NCI-H2171 (cell line): ENCODE results near the gene SPDYE16.
"Not testable (repeated sequence)": the region's sequence is repeated elsewhere in the genome, so short reads cannot be mapped to it uniquely, and the experiment has no call there.

ENCODE experiments used
- DNase-seq: peaks from one replicate; lab custom pipeline; 2025; lab: John Stamatoyannopoulos, UW

Gene SPDYE16

DNA sequence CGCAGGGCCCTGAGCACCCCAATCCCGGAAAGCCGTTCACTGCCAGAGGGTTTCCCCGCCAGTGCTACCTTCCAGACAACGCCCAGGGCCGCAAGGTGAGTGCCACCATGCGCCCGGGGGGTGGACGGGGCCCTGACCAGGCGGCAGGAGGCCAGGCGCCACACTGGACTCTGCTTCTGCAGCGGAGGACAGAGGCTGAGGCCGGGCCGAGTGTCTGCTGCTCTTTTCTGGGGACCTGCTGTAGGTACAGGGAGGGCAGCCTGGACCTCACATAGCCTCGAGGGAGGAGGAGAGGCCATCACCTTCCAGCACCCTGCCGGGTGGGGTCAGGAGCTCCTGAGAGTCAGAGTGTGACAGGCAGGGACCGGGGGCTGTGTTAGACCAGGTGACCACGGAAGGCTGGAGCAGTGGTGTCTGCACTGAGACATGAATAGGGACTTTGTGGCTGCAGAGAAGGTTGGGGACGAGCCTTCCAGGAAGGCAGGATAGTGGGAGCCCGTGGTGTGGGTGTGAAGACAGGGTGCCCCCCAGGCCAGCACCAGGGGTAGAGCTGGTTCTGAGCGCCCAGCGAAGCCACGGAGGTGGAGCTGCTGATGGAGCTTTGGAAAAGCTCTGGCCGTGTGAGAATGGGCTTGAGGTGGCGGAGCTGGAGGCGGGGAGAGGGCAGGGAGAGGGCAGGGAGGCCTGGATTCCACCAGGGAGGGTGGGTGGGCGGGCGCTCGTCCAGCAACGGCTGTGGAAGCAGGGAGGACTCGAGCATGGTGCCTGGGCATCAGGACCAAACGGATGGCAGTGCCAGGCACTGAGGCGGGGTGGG is 38.5 kb downstream of the SPDYE16 start:
- not testable (repeated sequence) for DNase-seq

DNA sequence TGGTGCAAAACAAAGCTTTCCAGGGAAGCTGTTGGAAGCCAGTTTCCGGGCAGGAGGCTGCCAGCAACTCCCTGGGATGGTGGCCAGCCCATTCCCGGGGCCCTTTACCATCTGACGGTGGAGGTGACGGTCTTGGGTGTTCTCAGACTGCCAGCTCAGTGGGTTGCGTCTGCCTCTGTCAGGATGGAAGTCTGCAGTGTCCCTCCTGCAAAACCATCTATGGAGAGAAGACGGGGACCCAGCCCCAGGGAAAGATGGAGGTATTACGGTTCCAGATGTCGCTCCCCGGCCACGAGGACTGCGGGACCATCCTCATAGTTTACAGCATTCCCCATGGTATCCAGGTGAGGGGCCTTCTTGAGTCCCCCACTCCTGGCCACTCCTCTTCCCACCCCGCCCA is 39.9 kb downstream of the SPDYE16 start:
- DNase-seq = not testable (repeated sequence)

DNA sequence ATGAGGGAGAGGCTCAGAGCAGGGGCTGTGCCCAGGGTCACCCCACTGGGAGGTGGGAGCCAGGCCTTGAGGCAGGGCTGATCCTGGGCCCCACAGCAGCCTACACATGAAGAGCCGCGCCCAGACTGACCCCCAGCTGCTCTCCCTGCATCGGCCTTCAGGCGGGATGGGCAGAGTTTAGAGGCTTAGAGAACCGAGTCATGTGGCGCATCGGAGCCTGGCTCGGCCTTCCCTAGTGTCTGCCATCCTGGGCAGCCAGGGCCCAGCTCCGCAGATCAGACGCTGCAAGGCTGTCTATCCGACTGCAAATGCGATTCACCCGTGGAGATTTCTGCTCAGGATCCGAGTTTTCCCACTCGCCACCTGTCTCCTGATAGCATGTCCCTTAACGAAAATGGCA is 40.3 kb downstream of the SPDYE16 start:
- DNase-seq = not testable (repeated sequence)

DNA sequence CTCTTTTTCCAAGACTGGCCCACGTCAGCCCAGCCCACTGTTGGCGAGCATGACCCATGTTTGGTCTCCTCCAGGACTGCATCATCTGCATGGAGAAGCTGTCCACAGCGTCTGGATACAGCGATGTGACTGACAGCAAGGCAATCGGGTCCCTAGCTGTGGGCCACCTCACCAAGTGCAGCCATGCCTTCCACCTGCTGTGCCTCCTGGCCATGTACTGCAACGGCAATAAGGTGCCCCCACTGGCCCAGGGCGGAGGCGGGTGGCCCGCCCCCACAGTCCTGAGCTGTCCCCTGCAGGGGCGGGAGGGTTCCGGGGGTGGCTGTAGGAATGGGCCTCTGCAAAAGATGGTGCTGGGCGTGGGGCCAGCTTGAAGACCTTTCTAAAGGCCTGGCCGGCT is 40.9 kb downstream of the SPDYE16 start:
- not testable (repeated sequence) for DNase-seq

DNA sequence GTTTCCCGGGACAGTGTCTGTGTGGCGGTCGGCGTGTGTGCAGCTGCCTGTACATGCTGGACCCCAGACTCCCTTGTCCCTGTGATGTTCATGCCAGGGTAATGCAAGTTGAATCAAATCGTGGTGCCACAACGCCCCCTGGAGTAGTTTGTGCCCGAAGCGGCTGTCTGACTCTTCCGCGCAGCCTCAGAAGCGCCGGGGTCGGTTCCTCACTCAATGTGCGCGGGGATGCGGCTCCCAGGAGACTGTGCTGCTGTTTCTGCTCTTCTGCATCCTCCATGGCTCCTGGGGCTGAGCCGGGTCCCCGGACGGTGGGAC is 43.2 kb downstream of the SPDYE16 start:
- DNase-seq = not testable (repeated sequence)

DNA sequence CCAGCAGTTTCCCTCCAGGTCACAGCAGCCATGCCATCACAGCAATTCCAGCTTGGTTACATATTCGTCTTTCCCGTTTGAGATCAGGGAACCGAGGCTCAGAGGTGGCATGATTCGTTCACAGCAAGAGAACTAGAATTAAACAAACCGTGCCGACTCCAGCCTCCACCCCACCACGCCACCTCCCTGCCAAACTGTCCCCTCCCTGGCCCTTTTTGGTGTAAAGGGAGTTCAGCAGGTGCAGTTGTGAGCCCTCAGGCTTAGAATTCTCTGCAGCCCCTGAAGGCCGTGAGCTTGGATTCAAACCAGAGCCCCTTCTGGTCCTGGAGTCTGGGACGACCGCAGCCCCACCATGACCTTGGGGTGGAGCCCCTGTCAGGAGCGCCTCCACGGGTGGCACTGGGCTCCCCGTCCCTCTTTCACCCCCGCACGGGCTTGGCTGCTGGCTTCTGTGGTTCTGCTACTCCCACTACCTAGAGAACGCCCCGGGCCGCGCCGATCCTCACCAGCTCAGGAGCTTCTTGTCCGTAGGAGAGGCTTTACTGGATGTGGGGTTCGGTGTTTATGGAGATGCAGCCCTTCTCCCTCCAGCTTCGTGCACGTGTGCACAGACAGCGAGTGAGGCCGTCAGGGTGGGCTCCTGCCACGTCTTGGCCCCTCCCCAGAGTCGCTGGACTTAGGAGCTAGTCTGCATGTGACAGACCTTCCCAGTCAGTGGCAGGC is 43.7 kb downstream of the SPDYE16 start:
- DNase-seq = not testable (repeated sequence)

DNA sequence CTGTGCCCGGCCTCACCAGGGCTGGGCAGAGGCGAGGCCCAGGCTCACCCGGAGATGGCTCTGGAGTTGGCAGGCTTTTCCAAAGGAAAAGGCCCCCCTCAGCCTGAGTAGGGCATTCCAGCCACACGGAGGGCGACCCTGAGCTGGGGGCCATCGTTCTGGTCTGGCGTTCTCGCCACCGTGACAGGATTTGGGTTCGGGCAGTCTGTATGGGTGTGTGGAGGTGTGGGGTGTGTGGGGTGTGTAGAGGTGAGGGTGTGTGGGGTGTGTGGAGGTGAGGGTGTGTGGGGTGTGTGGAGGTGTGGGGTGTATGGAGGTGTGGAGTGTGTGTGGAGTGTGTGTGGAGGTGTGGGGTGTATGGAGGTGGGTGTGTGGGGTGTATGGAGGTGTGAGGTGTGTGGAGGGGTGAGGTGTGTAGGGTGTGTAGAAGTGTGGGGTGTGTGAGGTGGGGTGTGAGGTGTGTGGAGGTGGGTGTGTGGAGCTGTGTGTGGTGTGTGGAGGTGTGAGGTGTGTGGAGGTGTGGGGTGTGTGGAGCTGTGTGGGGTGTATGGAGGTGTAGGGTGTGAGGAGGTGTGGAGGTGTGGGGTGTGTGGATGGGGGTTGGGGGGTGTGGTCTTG is 44.4 kb downstream of the SPDYE16 start:
- not testable (repeated sequence) for DNase-seq

DNA sequence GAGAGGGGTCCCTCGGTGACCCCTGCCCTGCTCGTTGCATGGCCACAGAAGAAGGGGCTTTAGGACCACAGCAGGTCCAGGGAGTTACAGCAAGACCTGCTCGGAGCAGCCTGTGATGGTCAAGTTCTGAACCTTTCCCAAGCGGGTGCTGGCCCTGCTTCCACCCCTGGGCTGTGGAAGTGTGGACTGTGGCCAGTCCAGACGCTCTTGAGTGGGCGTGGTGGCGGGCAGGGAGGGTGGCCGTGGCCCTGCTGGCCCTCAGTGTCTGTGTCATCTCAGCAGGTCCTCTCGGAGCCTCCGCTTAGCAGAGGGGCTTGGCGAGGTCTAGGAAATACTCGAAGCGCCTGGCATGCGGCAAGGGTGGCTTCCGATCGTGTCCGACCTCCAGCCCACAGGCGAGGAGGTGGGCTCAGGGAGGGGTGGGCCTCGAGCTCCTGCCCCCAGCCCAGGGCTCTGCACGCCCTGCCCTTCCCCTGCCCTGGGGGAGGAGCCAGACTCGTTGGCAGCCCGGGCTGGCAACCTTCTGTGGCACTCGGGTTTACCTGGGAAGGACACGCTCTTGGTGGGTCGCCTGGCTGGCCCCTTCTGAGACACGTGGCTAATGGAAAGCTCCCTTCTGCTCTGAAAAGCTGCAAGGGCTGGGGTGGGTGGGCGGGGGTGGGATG is 45.0 kb downstream of the SPDYE16 start:
- DNase-seq = not testable (repeated sequence)

DNA sequence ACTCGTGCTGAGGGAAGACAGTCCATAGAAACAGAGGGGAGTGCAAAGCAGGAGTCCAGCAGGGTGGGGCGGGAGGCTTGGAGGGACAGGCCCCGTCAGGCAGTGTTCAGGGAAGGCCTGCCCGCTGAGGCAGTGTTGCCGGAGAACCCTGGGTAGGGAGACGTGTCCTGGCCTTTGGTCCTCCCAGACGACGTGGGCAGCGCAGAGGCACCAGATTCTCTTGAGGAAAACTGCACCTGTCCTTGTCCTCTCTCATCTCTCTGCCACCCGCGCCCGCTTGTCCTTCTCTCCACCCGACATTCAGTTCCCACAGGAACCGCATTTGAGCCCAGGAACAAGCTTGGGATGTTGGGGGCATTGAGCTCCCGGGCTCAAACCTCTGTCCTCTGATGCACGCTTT is 47.4 kb downstream of the SPDYE16 start:
- not testable (repeated sequence) for DNase-seq

DNA sequence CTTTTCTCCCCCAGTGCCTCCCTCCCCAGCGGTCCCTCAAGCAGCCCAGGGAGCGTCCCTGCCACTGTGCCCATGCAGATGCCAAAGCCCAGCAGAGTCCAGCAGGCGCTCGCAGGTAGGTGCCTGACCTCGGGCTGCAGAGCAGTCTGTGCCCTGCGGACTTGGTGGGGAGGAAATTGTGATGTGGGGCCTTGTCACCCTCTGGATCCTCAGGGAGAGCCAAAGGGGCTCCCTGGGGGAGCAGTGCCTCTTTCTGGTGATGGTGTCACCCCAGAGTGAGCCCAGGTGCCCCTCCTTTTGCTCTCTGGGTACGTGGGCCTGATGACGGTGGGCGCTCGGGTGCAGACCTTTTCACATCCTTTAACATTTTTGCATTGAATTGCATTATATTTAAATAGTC is 51.0 kb downstream of the SPDYE16 start:
- not testable (repeated sequence) for DNase-seq

DNA sequence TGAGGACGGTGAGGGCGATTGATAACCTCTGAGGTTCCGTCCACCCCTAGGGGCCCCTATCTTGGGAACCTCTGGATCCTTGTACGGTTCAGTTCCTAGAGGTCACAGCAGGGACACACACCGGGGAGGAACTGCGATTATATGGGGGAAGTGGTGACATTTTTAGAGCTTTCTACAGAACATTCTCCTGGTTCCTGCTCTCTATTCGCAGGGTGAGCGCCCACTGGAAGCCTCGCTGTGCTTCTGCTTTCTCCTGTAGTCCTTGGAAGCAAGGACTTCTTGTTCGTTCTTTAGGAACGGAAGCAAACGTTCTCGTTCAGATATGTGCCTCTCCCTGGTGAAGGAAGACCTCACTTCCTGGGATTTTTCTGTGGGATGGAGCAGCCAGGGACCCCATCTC is 55.1 kb downstream of the SPDYE16 start:
- not testable (repeated sequence) for DNase-seq

DNA sequence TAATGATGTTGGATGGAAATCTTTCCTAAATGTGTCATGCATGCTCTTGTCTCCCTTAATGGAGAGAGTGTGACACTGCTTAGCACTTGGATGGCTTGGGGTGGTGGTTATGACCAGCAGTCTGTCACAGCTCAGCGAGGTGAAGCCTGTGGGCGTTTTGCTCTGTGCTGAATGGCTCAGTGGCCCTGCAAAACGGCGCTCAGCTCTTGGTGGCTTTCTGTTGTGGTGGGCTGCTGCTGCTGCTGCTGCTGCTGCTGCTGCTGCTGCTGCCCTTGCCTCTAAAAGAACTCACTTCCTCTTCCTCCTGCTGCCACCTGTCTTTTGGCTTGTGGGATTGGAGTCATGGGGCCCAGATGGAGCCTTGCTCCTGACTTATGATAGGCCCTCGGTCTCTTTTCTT is 56.5 kb downstream of the SPDYE16 start:
- DNase-seq = not testable (repeated sequence)

DNA sequence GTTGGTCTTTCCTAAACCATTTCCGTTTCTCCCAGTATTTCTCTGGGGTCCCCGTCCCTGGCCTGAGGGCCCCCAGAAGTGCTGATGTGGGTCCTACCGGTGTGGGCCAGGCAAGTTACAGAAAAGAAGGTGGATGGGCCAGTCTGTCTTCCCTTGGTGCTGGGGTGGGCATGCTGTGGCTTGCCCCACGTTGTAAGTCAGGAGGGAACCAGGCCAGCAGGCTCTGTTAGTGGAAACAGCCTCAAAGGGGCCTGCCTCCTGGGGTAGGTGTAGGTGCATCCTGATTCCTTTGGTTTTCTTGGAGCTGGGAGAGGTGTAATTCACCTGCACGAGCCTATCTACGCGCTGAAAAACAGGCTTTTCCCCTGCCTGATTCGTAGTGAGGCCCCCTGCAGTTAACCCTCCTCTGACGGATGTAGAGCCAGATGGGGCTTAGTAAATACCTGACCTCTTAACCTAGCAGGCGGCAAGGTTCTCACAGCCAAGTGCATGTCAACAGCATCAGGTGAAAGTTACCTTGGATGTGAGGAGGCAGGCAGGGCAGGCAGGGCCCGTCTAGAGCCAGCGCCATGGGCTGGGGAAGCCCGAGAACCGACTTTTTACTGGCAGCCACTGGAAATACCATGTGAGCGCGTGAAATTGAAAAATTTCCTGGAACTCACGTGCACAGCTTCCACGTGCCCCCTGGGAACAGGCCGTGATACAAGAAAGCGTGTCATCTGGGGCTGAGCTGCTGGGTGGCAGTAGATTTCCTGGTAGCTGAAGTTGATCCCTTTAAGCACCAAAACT is 57.1 kb downstream of the SPDYE16 start:
- not testable (repeated sequence) for DNase-seq

DNA sequence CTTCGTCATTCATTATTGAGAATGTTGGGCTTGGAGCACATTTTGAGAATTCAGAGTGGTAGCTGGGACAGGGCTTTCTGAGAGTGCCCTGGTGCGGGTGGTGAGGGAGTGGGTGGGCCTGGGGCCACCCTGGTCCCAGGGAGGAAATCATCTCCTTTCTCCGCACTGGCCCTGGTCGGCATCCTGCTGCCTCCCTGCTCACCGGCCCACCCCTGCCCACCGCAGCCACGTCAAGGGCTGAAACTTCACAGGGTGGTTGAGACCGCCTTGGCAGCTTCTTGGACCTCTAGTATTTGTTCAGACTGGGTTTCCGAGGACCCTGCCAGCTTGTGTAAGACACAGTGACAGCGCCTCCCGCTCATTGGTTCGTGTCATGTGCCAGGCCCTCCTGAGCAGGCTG is 58.6 kb downstream of the SPDYE16 start:
- not testable (repeated sequence) for DNase-seq

DNA sequence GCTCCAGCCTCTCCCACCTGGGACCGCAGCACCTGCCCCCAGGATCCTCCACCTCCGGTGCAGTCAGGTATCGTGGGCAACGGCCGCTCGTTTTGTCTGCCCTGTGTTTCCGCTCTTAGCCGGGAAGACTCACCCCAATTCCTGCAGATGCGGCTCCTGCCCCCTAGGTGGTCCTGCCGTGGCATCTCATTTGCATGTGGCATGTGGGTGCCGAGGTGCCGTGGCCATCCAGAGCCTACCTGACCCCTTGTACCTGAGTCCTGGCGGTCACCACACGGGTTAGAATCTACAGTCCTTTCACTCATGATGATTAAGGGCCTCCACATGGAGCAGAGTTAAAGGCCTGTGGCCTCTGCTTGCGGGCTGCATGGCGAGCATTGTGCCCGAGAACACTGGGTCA is 60.0 kb downstream of the SPDYE16 start:
- not testable (repeated sequence) for DNase-seq

DNA sequence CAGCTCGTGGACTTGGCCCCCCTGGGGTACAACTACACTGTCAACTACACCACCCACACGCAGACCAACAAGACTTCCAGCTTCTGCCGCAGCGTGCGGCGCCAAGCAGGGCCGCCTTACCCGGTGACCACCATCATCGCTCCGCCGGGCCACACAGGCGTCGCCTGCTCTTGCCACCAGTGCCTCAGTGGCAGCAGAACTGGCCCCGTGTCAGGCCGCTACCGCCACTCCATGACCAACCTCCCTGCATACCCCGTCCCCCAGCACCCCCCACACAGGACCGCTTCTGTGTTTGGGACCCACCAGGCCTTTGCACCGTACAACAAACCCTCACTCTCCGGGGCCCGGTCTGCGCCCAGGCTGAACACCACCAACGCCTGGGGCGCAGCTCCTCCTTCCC is 60.4 kb downstream of the SPDYE16 start:
- DNase-seq = not testable (repeated sequence)
